ENCODE measurements around the gene WNT7B.

GRCh38 chr22:45882881-45883810, 93.8 kb downstream of the WNT7B start:
- TF ChIP-seq, protein P1, sequence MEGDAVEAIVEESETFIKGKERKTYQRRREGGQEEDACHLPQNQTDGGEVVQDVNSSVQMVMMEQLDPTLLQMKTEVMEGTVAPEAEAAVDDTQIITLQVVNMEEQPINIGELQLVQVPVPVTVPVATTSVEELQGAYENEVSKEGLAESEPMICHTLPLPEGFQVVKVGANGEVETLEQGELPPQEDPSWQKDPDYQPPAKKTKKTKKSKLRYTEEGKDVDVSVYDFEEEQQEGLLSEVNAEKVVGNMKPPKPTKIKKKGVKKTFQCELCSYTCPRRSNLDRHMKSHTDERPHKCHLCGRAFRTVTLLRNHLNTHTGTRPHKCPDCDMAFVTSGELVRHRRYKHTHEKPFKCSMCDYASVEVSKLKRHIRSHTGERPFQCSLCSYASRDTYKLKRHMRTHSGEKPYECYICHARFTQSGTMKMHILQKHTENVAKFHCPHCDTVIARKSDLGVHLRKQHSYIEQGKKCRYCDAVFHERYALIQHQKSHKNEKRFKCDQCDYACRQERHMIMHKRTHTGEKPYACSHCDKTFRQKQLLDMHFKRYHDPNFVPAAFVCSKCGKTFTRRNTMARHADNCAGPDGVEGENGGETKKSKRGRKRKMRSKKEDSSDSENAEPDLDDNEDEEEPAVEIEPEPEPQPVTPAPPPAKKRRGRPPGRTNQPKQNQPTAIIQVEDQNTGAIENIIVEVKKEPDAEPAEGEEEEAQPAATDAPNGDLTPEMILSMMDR (IDR thresholded peaks at IDR 0.05), result no peak
- TF ChIP-seq EZH2 (IDR thresholded peaks at IDR 0.05; ENCODE audit: borderline replicate concordance, insufficient read depth, low read depth, low read length, poor library complexity, severe bottlenecking), result no peak

All from B cell (primary cell).